Thyroid gland (tissue), 4 donors: ENCODE results near the gene PDE6C. TPM values are rescaled to one million over a fixed set of nuclear protein-coding genes. Genes with fewer than 3 reads are reported as not detected.

Experiments
- DNase-seq, 2 donors: peaks; one replicate each; pipeline ENCODE4 v3.0.0-alpha.2; 2019
- H3K27ac ChIP-seq, 3 donors: fragments of 200-600 bp; sonication (generic); 1 replicate in 2 of 3; 2 replicates in 1 of 3; pipeline ENCODE4 v1.5.1; 2016 to 2019; ENCODE audit warnings: mild to moderate bottlenecking in 1 of 3, moderate library complexity in 1 of 3
- H3K27me3 ChIP-seq: fragments of 200-600 bp; sonication (generic); one replicate; pipeline ENCODE4 v1.5.1; 2019
- H3K36me3 ChIP-seq, 2 donors: fragments of 200-600 bp; sonication (generic); one replicate each; pipeline ENCODE4 v1.5.1; 2016 to 2019
- H3K4me1 ChIP-seq, 2 donors: fragments of 200-600 bp; sonication (generic); one replicate each; pipeline ENCODE4 v1.5.1; 2017 to 2019
- H3K4me3 ChIP-seq, 3 donors: fragments of 200-600 bp; sonication (generic); replicated peaks in 1 of 3; 1 replicate in 2 of 3; 2 replicates in 1 of 3; pipeline ENCODE4 v1.5.1; 2016; ENCODE audit warnings: mild to moderate bottlenecking in 1 of 3
- H3K9me3 ChIP-seq: fragments of 200-600 bp; sonication (generic); one replicate; pipeline ENCODE4 v1.5.1; 2017
- CTCF ChIP-seq, 6 experiments: fragments of 200-600 bp in 3 of 6; fragments of 450-650 bp in 3 of 6; sonication (generic) in 3 of 6; IDR thresholded peaks; one replicate each; pipeline ENCODE4 v1.5.1; 2016 to 2019; ENCODE audit warnings: antibody characterized with exemption in 6 of 6, mild to moderate bottlenecking in 2 of 6, inconsistent platforms in 1 of 6, moderate library complexity in 1 of 6
- POLR2A ChIP-seq, 2 donors: fragments of 450-650 bp; IDR thresholded peaks; one replicate each; pipeline ENCODE4 v1.6.1; 2017; ENCODE audit warnings: antibody characterized with exemption in 2 of 2, mild to moderate bottlenecking in 2 of 2, moderate library complexity in 1 of 2
- WGBS, 2 donors: methylation state at CpG; one replicate each; pipeline ENCODE4 v1.1.5; 2017; 5-methylcytosine and 5-hydroxymethylcytosine counted together
- intact Hi-C: fragments of 100-400 bp; cut with DNase I; formaldehyde crosslinking; loops from one replicate; pipeline ENCODE4 v1.15.1; 2023
- total RNA-seq, 4 donors: library from RNA; depleted of rRNA; stranded (reverse); fragments of >200 nt; gene quantifications; one replicate each; pipeline ENCODE4 v1.2.3, GENCODE V29; 2016

Gene PDE6C
- total RNA-seq, 4 donors from 2014 or later, result not detected

- no peaks in the 10 kb centered on the region for H3K27me3 ChIP-seq
- TF ChIP-seq POLR2A (IDR thresholded peaks at IDR 0.05), result no peak
- H3K27ac ChIP-seq, result no peak overlapping the region
- intact Hi-C loops, result no loop called here
- H3K9me3 ChIP-seq, result no peaks in the 10 kb centered on the region
- no peak for DNase-seq
- H3K4me3 ChIP-seq, result no peak overlapping the region
- no peaks in the 10 kb centered on the region for H3K36me3 ChIP-seq
- no peaks in the 10 kb centered on the region for H3K4me1 ChIP-seq
- WGBS, 2 donors, result 76 to 82% methylated on average over 3 of the region's 3 CpGs
Measured at GRCh38 chr10:93576888-93577287, 35.4 kb upstream of the PDE6C start.

- no peak for DNase-seq
- Histone ChIP-seq H3K27ac (no peak overlapping the region), H3K4me1 (no peaks in the 10 kb centered on the region), H3K27me3 (no peaks in the 10 kb centered on the region), H3K4me3 (no peak overlapping the region), H3K36me3 (no peaks in the 10 kb centered on the region), H3K9me3 (no peaks in the 10 kb centered on the region)
- 88 to 90% methylated on average over 3 of the region's 3 CpGs for WGBS, 2 donors
- TF ChIP-seq POLR2A (IDR thresholded peaks at IDR 0.05) (no peak), CTCF (IDR thresholded peaks at IDR 0.05) (no peak)
- intact Hi-C loops, result no loop called here
Measured at GRCh38 chr10:93577565-93577964, 34.8 kb upstream of the PDE6C start.

- Histone ChIP-seq H3K4me1 (no peaks in the 10 kb centered on the region), H3K27ac (no peak overlapping the region), H3K36me3 (no peaks in the 10 kb centered on the region), H3K27me3 (no peaks in the 10 kb centered on the region), H3K4me3 (no peak overlapping the region), H3K9me3 (no peaks in the 10 kb centered on the region)
- intact Hi-C loops, result no loop called here
- DNase-seq, result no peak
- TF ChIP-seq CTCF (IDR thresholded peaks at IDR 0.05), result no peak
- TF ChIP-seq POLR2A (IDR thresholded peaks at IDR 0.05), result no peak
- 88 to 90% methylated on average over 7 of the region's 7 CpGs for WGBS, 2 donors
Measured at GRCh38 chr10:93579089-93579488, 33.2 kb upstream of the PDE6C start.

- WGBS, 2 donors, result 87 to 93% methylated on average over 3 of the region's 3 CpGs
- no peaks in the 10 kb centered on the region for H3K9me3 ChIP-seq
- no peak for TF ChIP-seq POLR2A (IDR thresholded peaks at IDR 0.05)
- TF ChIP-seq CTCF (IDR thresholded peaks at IDR 0.05), result no peak
Measured at GRCh38 chr10:93579985-93580711, 32.2 kb upstream of the PDE6C start.

GRCh38 chr10:93580828-93581227, 31.5 kb upstream of the PDE6C start:
- intact Hi-C loops, result no loop called here
- no peak for TF ChIP-seq POLR2A (IDR thresholded peaks at IDR 0.05)
- no peak for TF ChIP-seq CTCF (IDR thresholded peaks at IDR 0.05)
- Histone ChIP-seq H3K27ac (no peak overlapping the region), H3K27me3 (no peaks in the 10 kb centered on the region), H3K4me3 (no peak overlapping the region), H3K36me3 (no peaks in the 10 kb centered on the region), H3K9me3 (no peaks in the 10 kb centered on the region), H3K4me1 (no peaks in the 10 kb centered on the region)
- DNase-seq, result no peak
- 33 to 46% methylated on average over 6 of the region's 6 CpGs for WGBS, 2 donors

More at GRCh38 chr10:93579985-93580711, 32.2 kb upstream of the PDE6C start:
- Histone ChIP-seq H3K4me3 (no peak overlapping the region), H3K36me3 (no peaks in the 10 kb centered on the region), H3K4me1 (no peaks in the 10 kb centered on the region), H3K27me3 (no peaks in the 10 kb centered on the region), H3K27ac (no peak overlapping the region)
- intact Hi-C loops, result no loop called here
- DNase-seq, result no peak
